GM21737 (cell line): ENCODE data around the gene LDLRAD2.
"Not testable (repeated sequence)": the region's sequence is repeated elsewhere in the genome, so short reads cannot be mapped to it uniquely, and the experiment has no call there.

Experiments
- ATAC-seq: cut with Tn5 transposase; IDR thresholded peaks from one replicate; pipeline ENCODE4 v1.9.1; 2021; ENCODE audit warnings: mild to moderate bottlenecking, moderate library complexity; ENCODE audit not compliant: unreplicated experiment

LDLRAD2 gene

GRCh38 chr1:21782868-21783678 lies 29.0 kb upstream of the LDLRAD2 start, which contains the start of gene USP48:
Gene USP48, minus strand, starts transcription at chr1:21783149. Its CDS starts 192 bp downstream, at chr1:21782957.
- peak; percentile 64 for ATAC-seq

- ATAC-seq, result no peak
Observed at GRCh38 chr1:21783679-21784603, 28.1 kb upstream of the LDLRAD2 start.

GRCh38 chr1:21785764-21786163 lies 26.3 kb upstream of the LDLRAD2 start:
- ATAC-seq, result not testable (repeated sequence)

DNA sequence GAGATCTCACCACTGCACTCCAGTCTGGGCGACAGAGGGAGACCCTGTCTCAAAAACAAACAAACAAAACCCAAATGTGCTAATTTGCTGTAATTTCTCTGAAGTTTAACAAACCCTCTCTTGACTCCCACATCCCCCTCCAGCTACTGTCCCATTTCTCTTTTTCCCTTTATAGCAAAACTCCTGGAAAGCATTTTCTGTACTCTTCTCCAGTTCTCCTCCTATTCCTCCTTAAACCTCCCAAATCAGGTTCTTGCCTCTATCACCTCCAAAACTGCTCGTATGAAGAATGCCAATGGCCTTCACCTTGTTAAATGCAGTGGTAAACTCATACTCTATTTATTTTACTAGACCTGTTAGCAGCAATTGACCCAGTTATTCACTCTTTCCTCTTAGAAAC lies 25.4 kb upstream of the LDLRAD2 start:
- no peak for ATAC-seq

- no peak for ATAC-seq
Observed at GRCh38 chr1:21793104-21793503, 19.0 kb upstream of the LDLRAD2 start.

DNA sequence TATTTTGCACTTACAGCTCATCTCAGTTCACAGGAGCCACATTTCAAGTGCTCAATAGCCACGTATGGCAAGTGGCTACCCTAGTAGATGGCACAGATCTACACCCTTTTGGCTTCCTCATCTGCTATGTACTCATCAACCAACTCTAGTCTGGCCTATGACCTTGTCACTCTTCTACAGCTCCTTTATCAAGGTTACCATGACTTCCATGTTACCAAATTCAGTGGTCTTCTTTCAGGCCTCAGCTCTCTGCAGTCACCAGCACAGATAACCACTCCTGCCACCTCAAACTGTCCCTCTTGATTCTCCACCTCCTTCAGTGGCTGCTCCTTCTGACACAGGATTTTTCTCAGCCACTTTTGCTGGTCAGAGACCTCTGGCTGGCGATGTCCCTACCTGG lies 17.4 kb upstream of the LDLRAD2 start:
- ATAC-seq, result no peak

- no peak for ATAC-seq
Observed at GRCh38 chr1:21795075-21795474, 17.0 kb upstream of the LDLRAD2 start.

DNA sequence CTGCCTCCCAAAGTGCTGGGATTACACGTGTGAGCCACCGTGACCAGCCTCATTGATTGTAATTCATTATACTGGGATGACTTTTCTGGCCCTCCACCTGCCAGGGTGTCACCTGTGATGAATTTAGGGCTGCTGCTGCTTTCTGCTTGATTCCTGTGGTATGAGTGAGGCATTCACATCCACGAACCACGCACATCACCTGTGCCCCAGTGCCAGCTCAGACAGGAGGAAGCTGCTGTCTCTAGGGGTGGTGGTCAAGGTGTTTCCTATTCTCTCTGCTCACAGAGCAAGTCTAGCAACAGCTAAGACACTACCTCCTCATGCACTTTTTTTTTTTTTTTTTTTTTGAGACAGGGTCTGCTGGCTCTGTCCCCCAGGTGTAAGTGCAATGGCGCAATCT lies 12.3 kb upstream of the LDLRAD2 start:
- ATAC-seq, result no peak

DNA sequence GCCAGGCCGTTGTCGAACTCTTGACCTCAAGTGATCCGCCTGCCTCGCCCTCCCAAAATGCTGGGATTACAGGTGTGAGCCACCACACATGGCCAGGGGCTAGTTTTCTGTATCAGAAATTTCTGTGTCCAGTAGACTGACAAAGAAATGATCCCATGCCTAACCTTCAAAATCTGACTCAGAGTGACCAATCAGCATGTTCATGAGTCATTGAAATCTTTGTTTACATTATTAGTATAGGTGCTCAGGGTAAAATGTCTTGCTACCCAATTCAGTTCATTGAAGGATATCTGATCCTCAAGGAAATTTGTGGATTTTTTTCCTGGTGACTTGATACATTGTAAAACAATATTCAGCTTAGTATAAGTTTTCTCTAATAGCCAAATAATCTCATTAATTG lies 11.0 kb upstream of the LDLRAD2 start:
- no peak for ATAC-seq

GRCh38 chr1:21804536-21804935 lies 7.5 kb upstream of the LDLRAD2 start:
- ATAC-seq, result no peak

GRCh38 chr1:21813542-21813941 lies 1.5 kb downstream of the LDLRAD2 start:
- ATAC-seq, result no peak

- no peak for ATAC-seq
Observed at GRCh38 chr1:21814241-21814918, 2.3 kb downstream of the LDLRAD2 start.

DNA sequence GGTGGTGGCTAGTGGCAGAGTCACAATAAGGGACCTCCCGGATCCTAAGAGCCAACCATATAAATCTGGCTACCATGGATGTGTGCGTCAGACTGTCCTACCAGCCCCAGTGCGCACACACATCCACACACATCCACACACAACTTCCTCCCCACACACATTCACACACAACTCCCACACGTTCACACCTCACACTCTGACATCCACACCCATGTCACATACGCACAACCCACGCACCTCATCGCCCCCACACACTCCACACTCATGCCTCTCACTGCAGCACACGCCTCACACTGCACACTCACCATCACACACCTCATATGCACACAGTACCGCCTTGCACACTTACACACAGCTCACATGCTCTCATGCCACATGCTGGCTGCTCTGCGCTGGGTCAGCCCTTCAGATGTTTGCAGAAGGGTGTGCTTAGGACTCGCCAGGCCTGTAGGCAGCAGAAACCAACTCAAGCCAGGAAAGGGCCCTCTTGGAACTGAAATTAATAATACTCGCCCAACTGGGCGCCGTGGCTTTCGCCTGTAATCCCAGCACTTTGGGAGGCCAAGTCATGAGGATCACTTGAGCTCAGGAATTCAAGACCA lies 3.0 kb downstream of the LDLRAD2 start:
- no peak for ATAC-seq

DNA sequence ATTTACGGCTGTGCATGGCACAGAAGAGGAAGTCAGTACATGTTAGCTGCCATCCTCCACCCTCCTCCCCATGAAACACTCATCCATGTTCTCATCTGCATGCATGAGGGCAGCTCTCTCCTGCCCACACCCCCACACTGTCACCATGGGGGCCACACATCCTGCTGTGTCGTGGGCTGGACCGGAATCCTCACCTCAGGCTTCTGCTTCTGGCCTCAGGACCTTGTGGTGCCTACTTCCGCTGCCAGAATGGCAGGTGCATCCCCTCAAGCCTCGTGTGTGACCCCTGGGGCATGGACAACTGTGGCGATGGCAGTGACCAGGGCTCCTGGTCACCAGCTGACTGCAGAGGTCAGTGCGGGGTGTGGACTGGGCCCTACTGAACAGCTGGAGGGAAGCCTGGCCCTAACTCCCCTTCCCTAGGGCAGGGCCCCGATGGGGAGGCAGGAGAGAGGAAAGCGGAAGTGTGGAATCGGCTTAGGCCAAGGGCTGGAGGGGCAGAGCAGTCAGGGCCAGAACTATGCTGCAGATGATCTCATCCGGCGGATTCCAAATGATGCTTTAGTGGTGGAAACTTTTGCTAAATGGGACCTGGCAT lies 3.8 kb downstream of the LDLRAD2 start:
- ATAC-seq, result no peak

DNA sequence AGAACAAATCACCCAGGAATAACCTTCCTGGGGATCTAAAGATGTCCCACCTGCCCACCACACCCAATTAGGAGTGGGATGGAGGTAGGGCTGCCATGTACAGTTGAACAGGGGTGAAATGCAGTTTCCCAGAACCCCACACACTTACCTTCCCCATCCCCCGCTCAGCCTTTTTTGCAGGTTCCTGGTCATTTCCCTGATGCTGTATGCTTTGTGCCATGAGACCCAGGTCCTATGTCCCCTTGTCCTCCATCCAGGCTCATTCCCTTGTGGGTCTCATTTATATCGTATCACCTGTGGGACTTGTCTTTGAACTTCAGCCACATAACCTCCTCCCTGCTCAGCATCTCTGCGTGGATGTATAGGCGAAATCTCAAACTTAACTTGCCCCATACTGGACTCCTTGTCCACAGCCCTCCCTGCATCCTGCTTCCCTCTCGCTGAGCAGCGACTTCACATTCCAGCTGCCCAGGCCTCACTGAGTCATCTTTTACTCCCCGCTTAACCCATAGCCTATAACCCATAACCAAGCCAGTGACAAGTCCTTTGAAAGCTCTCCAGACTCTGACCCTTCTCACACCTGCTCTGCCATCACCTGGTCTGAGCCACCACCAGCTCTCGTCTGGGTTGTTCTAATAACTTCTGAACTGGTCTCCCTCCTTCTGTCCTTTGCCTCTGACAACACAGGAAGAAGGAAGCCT lies 4.7 kb downstream of the LDLRAD2 start:
- ATAC-seq, result no peak

GRCh38 chr1:21818656-21819055 lies 6.6 kb downstream of the LDLRAD2 start:
- no peak for ATAC-seq

- ATAC-seq, result no peak
Observed at GRCh38 chr1:21820597-21821232, 8.7 kb downstream of the LDLRAD2 start.

DNA sequence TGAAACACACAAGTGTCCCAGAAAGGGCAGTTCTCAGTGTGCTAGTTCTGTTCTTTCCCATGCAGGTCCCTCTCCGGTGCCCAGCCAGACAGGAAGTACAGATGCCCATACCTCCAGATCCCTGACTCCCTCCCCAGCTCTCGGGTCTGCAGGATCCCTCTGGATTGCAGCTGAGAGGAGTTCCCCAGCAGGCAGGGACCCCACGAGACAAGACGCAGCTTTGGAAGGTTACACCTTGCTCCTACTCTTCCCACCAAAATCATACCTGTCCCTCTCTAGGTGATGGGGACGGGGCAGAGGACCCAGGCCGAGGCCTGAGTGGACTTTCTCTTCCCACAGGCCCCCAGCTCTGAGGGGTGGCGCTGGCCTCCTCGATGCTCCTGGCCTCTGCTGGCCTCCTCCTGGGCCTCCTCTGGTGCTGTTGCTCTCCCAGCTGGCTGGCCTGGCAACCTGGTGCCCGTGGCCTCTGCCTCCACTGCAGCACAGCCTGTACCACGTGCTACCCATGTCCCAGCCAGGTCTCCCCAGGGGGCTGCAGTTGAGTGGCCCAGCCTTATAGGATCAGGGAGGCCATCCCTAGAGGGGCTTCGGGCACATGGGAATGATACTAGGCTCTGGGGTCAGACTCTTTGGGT lies 9.4 kb downstream of the LDLRAD2 start:
- no peak for ATAC-seq

DNA sequence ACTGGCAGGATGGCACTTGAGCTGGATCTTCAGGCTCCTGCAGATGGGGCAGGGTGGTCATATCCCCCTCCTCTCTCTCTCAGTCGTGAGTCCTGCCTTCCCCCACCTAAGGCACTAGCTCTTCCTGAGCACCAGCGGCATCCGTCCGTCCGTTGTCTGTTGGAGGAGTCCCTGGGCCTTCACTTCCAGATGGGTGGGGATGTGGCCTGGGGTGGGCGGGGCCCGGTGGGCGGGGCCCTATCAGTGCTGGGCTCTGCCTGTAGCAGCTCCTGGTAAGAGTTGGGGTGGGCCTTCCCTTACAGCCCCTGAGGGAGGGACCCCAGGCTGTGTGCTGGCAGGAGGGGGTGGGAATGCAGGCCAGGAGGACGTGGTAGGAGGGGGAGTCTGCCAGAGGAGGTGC lies 10.3 kb downstream of the LDLRAD2 start:
- no peak for ATAC-seq
